GM12875 (cell line): ENCODE measurements around the gene PTGS2.

Experiments used
- H3K4me3 ChIP-seq: one replicate; pipeline ENCODE4 v1.5.1; 2011; ENCODE audit warnings: low read depth, low read length, control low read depth
- TF ChIP-seq, protein P1 (sequence below): IDR thresholded peaks from 2 replicates; pipeline ENCODE4 v1.5.1; 2011; ENCODE audit warnings: low read depth, mild to moderate bottlenecking, control low read depth, inconsistent platforms, low read length, moderate library complexity, borderline replicate concordance; ENCODE audit not compliant: insufficient read depth

The PTGS2 gene

DNA sequence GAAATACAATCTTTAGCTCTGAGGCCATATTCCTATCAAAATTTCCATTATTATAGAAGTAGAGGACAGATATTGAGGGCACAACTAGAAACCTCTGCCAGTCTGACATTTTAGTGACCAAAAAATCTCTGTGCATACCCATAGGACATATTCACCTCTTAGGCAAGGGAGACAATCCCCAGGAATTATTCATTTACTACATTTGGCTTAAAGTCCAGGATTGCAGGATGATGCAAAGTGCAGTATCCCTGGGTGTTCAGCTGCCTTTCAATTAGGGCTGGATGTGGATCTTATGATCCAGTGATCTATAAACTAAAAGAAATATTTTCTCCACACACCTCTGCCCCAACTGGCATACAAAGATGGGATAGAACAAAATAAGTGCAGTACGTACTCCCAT is 50.9 kb downstream of the PTGS2 start:
- H3K4me3 ChIP-seq: no peak overlapping the region

DNA sequence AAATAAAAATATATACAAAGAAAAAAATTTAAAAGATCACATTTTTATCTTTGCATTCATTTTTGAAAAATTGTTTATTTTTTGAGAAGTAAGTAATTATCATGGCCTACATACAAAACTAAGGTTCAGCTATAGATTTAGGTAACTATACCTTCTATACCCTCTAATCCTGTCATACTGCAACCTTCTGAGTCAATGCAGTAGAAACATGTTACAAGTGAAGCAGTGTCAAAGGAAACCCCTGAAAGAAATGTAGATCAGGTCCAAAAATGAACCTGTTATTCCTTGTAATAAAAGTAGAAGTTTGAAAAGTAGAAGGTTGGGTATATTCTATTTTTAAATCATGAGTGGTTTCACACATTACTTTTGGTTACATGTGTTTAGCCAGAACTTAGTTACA is 51.3 kb downstream of the PTGS2 start:
- TF ChIP-seq, protein P1, sequence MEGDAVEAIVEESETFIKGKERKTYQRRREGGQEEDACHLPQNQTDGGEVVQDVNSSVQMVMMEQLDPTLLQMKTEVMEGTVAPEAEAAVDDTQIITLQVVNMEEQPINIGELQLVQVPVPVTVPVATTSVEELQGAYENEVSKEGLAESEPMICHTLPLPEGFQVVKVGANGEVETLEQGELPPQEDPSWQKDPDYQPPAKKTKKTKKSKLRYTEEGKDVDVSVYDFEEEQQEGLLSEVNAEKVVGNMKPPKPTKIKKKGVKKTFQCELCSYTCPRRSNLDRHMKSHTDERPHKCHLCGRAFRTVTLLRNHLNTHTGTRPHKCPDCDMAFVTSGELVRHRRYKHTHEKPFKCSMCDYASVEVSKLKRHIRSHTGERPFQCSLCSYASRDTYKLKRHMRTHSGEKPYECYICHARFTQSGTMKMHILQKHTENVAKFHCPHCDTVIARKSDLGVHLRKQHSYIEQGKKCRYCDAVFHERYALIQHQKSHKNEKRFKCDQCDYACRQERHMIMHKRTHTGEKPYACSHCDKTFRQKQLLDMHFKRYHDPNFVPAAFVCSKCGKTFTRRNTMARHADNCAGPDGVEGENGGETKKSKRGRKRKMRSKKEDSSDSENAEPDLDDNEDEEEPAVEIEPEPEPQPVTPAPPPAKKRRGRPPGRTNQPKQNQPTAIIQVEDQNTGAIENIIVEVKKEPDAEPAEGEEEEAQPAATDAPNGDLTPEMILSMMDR: no peak
- no peak overlapping the region for H3K4me3 ChIP-seq

More for the DNA sequence above, 50.9 kb downstream of the PTGS2 start:
- TF ChIP-seq, protein P1: no peak

DNA sequence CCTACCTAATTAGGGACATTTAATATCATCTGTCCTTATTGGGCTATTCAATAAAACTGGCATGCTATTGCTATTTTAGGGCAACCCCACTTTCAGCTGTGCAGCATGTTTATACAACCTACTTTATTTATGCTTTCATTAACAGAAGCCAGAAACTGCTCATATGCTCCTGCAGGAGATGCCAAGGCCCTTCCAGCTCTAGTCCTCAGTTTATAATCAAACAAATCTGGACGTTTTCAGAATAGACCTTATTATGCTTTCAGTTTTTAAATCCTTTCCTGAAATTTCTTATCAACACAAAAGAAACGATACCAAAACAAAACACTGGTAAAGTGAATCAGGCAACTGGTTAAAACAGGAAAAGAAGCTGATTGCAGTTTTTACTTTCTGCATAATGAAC is 53.2 kb downstream of the PTGS2 start:
- H3K4me3 ChIP-seq: no peak overlapping the region
- TF ChIP-seq, protein P1: no peak

DNA sequence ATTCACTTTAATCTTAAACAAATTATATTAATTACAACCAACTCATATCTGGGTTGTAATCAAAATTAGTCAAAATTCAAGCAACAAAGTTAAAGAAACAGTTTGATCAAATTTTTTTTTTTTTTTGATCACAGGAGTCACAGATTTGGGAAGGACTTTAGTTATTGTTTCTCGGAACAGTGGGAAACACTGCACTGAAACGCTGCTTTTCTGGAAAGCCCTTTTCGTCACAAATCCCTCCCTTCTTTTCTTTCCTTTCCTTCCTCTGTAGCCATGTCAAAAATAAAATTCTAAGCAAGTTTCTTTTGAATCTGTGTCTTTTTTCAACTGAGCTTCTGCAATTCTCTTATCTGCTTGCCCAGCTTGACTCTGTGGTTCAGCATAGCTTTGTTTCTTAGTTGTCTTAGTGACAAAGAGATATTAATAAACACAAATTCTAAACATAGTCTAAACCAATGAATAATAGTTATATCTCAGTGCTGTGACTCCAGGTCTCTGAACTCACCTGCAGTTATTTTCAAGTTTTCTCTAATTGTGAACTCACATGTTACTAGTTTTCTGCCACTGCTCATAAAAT is 53.8 kb downstream of the PTGS2 start:
- TF ChIP-seq, protein P1: no peak

DNA sequence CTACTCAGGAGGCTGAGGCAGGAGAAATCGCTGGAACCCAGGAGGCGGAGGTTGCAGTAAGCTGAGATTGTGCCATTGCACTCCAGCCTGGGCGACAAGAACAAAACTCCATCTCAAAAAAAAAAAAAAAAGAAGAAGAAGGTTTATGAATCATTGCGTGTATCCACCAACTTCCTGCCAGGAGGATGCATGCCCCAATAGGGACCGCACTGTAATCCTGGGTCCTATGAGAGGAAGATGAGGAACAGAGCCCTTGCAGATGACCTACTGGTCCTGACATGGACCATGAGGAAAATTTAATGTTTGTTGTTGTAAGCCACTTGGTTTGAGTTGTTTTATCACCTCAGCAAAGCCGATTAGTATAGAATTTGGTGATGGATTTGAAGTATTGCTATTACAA is 56.7 kb downstream of the PTGS2 start:
- no peak overlapping the region for H3K4me3 ChIP-seq
- TF ChIP-seq, protein P1: no peak

More for the DNA sequence above, 53.8 kb downstream of the PTGS2 start:
- no peak overlapping the region for H3K4me3 ChIP-seq
